ENCODE data around the gene RINT1. TPM values are rescaled to one million over a fixed set of nuclear protein-coding genes. Genes with fewer than 3 reads are reported as not detected.

The RINT1 gene
- total and polyA plus RNA-seq, 2 of the 13 experiments (the other 11 are each of a cell fraction or from before 2014, with no cell fraction given): 14.7 to 19.3 TPM

DNA sequence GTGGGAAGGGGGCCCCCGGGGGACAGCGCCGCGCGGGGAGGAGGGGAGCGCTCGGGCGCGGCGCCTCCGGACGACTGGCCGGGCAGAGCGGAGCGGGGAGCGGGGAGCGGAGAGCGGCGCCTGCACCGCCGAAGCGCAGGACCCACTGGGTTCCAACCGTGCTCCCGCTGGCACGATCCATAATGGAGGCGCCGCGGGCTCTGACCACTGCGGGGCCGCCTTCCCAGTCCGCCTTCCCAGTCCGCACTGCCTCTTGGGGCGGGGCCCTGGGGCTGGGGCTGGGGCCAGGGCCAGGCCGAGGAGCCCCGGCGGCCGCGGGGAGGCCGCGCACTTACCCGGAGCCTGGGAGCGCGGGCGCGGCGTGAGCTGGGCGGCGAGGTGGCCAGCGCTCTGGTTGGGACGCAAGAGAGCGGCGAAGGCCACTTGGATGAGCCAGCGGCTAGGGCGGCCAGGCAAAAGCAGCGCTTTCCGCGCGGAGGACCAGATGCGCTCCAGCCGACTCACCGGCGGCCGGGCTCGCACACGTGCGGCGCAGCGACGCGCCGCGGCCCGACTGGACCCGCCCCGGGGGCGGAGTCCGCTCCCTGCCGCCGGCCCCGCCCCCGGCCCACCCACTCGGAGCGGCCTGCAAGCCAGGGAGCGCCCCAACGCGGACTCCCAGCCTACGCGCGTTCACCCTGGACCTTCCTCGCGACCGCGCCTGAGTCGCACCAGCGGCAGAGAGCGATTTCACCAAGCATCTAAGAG, 10.1 kb upstream of the RINT1 start, which contains the start of gene PUS7 (continued):
- TF ChIP-seq JUND (CRISPR knock-in tag; IDR thresholded peaks at IDR 0.05): no peak
- no peak for TF ChIP-seq RBM39 (IDR thresholded peaks at IDR 0.05; ENCODE audit: low read depth, low read length, poor library complexity, severe bottlenecking)
- TF ChIP-seq, protein P1, sequence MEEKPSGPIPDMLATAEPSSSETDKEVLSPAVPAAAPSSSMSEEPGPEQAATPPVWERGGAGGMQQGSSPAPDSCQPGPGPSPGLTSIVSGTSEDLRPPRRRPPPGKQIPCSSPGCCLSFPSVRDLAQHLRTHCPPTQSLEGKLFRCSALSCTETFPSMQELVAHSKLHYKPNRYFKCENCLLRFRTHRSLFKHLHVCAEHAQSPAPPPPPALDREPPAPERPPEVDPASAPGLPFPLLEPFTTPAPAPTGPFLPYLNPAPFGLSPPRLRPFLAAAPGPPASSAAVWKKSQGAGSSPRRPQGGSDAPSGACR (CRISPR knock-in tag; IDR thresholded peaks at IDR 0.05): no peak
- no peak for TF ChIP-seq BORCS8-MEF2B (CRISPR knock-in tag; IDR thresholded peaks at IDR 0.05)
- peak; percentile 58; the same call in 1 of the 2 replicates for TF ChIP-seq THAP11 (CRISPR knock-in tag; IDR thresholded peaks at IDR 0.05)
- TF ChIP-seq, protein P2, sequence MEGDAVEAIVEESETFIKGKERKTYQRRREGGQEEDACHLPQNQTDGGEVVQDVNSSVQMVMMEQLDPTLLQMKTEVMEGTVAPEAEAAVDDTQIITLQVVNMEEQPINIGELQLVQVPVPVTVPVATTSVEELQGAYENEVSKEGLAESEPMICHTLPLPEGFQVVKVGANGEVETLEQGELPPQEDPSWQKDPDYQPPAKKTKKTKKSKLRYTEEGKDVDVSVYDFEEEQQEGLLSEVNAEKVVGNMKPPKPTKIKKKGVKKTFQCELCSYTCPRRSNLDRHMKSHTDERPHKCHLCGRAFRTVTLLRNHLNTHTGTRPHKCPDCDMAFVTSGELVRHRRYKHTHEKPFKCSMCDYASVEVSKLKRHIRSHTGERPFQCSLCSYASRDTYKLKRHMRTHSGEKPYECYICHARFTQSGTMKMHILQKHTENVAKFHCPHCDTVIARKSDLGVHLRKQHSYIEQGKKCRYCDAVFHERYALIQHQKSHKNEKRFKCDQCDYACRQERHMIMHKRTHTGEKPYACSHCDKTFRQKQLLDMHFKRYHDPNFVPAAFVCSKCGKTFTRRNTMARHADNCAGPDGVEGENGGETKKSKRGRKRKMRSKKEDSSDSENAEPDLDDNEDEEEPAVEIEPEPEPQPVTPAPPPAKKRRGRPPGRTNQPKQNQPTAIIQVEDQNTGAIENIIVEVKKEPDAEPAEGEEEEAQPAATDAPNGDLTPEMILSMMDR (CRISPR knock-in tag; IDR thresholded peaks at IDR 0.05): peak; percentile 15; the same call in 1 of the 2 replicates
- peak; percentile 91 for TF ChIP-seq ZNF263 (CRISPR knock-in tag; IDR thresholded peaks at IDR 0.05)
- TF ChIP-seq, protein P3, sequence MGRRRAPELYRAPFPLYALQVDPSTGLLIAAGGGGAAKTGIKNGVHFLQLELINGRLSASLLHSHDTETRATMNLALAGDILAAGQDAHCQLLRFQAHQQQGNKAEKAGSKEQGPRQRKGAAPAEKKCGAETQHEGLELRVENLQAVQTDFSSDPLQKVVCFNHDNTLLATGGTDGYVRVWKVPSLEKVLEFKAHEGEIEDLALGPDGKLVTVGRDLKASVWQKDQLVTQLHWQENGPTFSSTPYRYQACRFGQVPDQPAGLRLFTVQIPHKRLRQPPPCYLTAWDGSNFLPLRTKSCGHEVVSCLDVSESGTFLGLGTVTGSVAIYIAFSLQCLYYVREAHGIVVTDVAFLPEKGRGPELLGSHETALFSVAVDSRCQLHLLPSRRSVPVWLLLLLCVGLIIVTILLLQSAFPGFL (CRISPR knock-in tag; IDR thresholded peaks at IDR 0.05): no peak
- 0 out of 2 replicates have a peak, but pooled peaks have one; percentile 74 for TF ChIP-seq WIZ (CRISPR knock-in tag; IDR thresholded peaks at IDR 0.05)
- peak; percentile 42; the same call in 1 of the 2 replicates for TF ChIP-seq ZMYM4 (CRISPR knock-in tag; IDR thresholded peaks at IDR 0.05)
- TF ChIP-seq ZNF367 (CRISPR knock-in tag; IDR thresholded peaks at IDR 0.05; ENCODE audit: borderline replicate concordance): peak; percentile 9; the same call in 1 of the 2 replicates
- no peak for TF ChIP-seq KAT8 (CRISPR knock-in tag; IDR thresholded peaks at IDR 0.05)
- no peak for TF ChIP-seq FOXA1 (IDR thresholded peaks at IDR 0.05)
- TF ChIP-seq FOXA1 (CRISPR knock-in tag; IDR thresholded peaks at IDR 0.05): no peak
- 0 out of 2 replicates have a peak, but pooled peaks have one; percentile 70 for TF ChIP-seq ZNF343 (CRISPR knock-in tag; IDR thresholded peaks at IDR 0.05)
- TF ChIP-seq DNMT1 (CRISPR knock-in tag; IDR thresholded peaks at IDR 0.05): 0 out of 2 replicates have a peak, but pooled peaks have one; percentile 44
- TF ChIP-seq, protein P4, sequence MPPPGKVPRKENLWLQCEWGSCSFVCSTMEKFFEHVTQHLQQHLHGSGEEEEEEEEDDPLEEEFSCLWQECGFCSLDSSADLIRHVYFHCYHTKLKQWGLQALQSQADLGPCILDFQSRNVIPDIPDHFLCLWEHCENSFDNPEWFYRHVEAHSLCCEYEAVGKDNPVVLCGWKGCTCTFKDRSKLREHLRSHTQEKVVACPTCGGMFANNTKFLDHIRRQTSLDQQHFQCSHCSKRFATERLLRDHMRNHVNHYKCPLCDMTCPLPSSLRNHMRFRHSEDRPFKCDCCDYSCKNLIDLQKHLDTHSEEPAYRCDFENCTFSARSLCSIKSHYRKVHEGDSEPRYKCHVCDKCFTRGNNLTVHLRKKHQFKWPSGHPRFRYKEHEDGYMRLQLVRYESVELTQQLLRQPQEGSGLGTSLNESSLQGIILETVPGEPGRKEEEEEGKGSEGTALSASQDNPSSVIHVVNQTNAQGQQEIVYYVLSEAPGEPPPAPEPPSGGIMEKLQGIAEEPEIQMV (CRISPR knock-in tag; IDR thresholded peaks at IDR 0.05; ENCODE audit: low read depth): 0 out of 2 replicates have a peak, but pooled peaks have one; percentile 14
- 0 out of 2 replicates have a peak, but pooled peaks have one; percentile 38 for TF ChIP-seq RARG (CRISPR knock-in tag; IDR thresholded peaks at IDR 0.05; ENCODE audit: low read depth)
- TF ChIP-seq ZNF713 (CRISPR knock-in tag; IDR thresholded peaks at IDR 0.05): 0 out of 2 replicates have a peak, but pooled peaks have one; percentile 8
- TF ChIP-seq, protein P5, sequence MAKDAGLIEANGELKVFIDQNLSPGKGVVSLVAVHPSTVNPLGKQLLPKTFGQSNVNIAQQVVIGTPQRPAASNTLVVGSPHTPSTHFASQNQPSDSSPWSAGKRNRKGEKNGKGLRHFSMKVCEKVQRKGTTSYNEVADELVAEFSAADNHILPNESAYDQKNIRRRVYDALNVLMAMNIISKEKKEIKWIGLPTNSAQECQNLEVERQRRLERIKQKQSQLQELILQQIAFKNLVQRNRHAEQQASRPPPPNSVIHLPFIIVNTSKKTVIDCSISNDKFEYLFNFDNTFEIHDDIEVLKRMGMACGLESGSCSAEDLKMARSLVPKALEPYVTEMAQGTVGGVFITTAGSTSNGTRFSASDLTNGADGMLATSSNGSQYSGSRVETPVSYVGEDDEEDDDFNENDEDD (CRISPR knock-in tag; IDR thresholded peaks at IDR 0.05; ENCODE audit: borderline replicate concordance): peak; percentile 22; the same call in 1 of the 2 replicates
- no peak for TF ChIP-seq NCOA2 (CRISPR knock-in tag; IDR thresholded peaks at IDR 0.05)
- no peak for TF ChIP-seq ELF1 (CRISPR knock-in tag; IDR thresholded peaks at IDR 0.05)
- TF ChIP-seq NR2C2 (CRISPR knock-in tag; IDR thresholded peaks at IDR 0.05; ENCODE audit: borderline replicate concordance): no peak; the same call in 1 of the 2 replicates
